ENCODE measurements around the gene DBF4.
A peak's percentile ranks its signal among the peaks of the same experiment; 100 is the strongest.
"Not testable (repeated sequence)": the region's sequence is repeated elsewhere in the genome, so short reads cannot be mapped to it uniquely, and the experiment has no call there.

The DBF4 gene

GRCh38 chr7:87876040-87876868 is at the start of gene DBF4, which contains the start of gene SLC25A40:
Gene DBF4, plus strand, starts transcription at chr7:87876493. Its CDS starts 240 bp downstream, at chr7:87876733.
Gene SLC25A40, minus strand, starts transcription at chr7:87876360. Its CDS starts 17,633 bp downstream, at chr7:87858727.
- H3K4me2 ChIP-seq (ENCODE audit: low read length), result peak within 1 kb of the TSS; percentile 84
- peaks cover 49% of the 10 kb centered on the region for H3K4me1 ChIP-seq (ENCODE audit: control insufficient read depth, low read length)
- peaks cover 10% of the 10 kb centered on the region; the same call in 1 of the 2 replicates for H3F3A ChIP-seq (ENCODE audit: control insufficient read depth, insufficient read depth)
- peak within 1 kb of the TSS; percentile 91 for H3K27ac ChIP-seq (ENCODE audit: low read depth, low read length)
- no peaks in the 10 kb centered on the region for H3K27me3 ChIP-seq (ENCODE audit: control insufficient read depth, low read length)
- H3K9me3 ChIP-seq (ENCODE audit: control insufficient read depth, insufficient read depth, low read length), result peaks cover 14% of the 10 kb centered on the region
- H3K4me3 ChIP-seq (ENCODE audit: low read length), result peak within 1 kb of the TSS; percentile 89
- no peaks in the 10 kb centered on the region for H3K9me2 ChIP-seq (replicated peaks; ENCODE audit: control insufficient read depth, low read length)
- H3K36me3 ChIP-seq (ENCODE audit: control insufficient read depth, low read length), result peaks cover 69% of the 10 kb centered on the region
- H4K20me1 ChIP-seq (ENCODE audit: control insufficient read depth, insufficient read depth, low read depth, low read length), result peaks cover 11% of the 10 kb centered on the region; the same call in 1 of the 2 replicates
- peaks cover 96% of the 10 kb centered on the region for H3K79me2 ChIP-seq (ENCODE audit: control insufficient read depth, low read length)
- TF ChIP-seq CTCF (IDR thresholded peaks at IDR 0.05; ENCODE audit: low read depth, low read length, poor library complexity, severe bottlenecking) (no peak), EZH2phosphoT487 (IDR thresholded peaks at IDR 0.05; ENCODE audit: borderline replicate concordance, low read length) (no peak)

GRCh38 chr7:87828383-87828782 is 47.9 kb upstream of the DBF4 start:
- not testable (repeated sequence) for H4K20me1 ChIP-seq (ENCODE audit: control insufficient read depth, insufficient read depth, low read depth, low read length); H3F3A ChIP-seq (ENCODE audit: control insufficient read depth, insufficient read depth)

GRCh38 chr7:87831097-87831496 is 45.2 kb upstream of the DBF4 start:
- TF ChIP-seq EZH2phosphoT487 (IDR thresholded peaks at IDR 0.05; ENCODE audit: borderline replicate concordance, low read length) (no peak), CTCF (IDR thresholded peaks at IDR 0.05; ENCODE audit: low read depth, low read length, poor library complexity, severe bottlenecking) (no peak)
- H3K27me3 ChIP-seq (ENCODE audit: control insufficient read depth, low read length), result no peaks in the 10 kb centered on the region
- no peaks in the 10 kb centered on the region for H3K4me1 ChIP-seq (ENCODE audit: control insufficient read depth, low read length)
- no peaks in the 10 kb centered on the region for H3K79me2 ChIP-seq (ENCODE audit: control insufficient read depth, low read length)
- H3K4me3 ChIP-seq (ENCODE audit: low read length), result no peak overlapping the region
- H3K9me3 ChIP-seq (ENCODE audit: control insufficient read depth, insufficient read depth, low read length), result peaks cover 7% of the 10 kb centered on the region; the same call in 1 of the 2 replicates
- H3K36me3 ChIP-seq (ENCODE audit: control insufficient read depth, low read length), result peaks cover 20% of the 10 kb centered on the region
- H4K20me1 ChIP-seq (ENCODE audit: control insufficient read depth, insufficient read depth, low read depth, low read length), result no peaks in the 10 kb centered on the region
- H3K9me2 ChIP-seq (replicated peaks; ENCODE audit: control insufficient read depth, low read length), result no peaks in the 10 kb centered on the region
- H3F3A ChIP-seq (ENCODE audit: control insufficient read depth, insufficient read depth), result 0 out of 2 replicates have a peak, but pooled peaks cover 3% of the 10 kb centered on the region
- no peak overlapping the region for H3K27ac ChIP-seq (ENCODE audit: low read depth, low read length)
- H3K4me2 ChIP-seq (ENCODE audit: low read length), result no peak overlapping the region

More at GRCh38 chr7:87828383-87828782, 47.9 kb upstream of the DBF4 start:
- not testable (repeated sequence) for H3K4me2 ChIP-seq (ENCODE audit: low read length); H3K79me2 ChIP-seq (ENCODE audit: control insufficient read depth, low read length); H3K4me1 ChIP-seq (ENCODE audit: control insufficient read depth, low read length); H3K27me3 ChIP-seq (ENCODE audit: control insufficient read depth, low read length); H3K4me3 ChIP-seq (ENCODE audit: low read length); H3K27ac ChIP-seq (ENCODE audit: low read depth, low read length); H3K9me2 ChIP-seq (replicated peaks; ENCODE audit: control insufficient read depth, low read length)
- H3K36me3 ChIP-seq (ENCODE audit: control insufficient read depth, low read length), result peaks cover 12% of the 10 kb centered on the region; the same call in 1 of the 2 replicates
- H3K9me3 ChIP-seq (ENCODE audit: control insufficient read depth, insufficient read depth, low read length), result peaks cover 23% of the 10 kb centered on the region; the same call in 1 of the 2 replicates

- H3K79me2 ChIP-seq (ENCODE audit: control insufficient read depth, low read length), result no peaks in the 10 kb centered on the region
- no peaks in the 10 kb centered on the region for H3K9me2 ChIP-seq (replicated peaks; ENCODE audit: control insufficient read depth, low read length)
- no peak overlapping the region for H3K4me2 ChIP-seq (ENCODE audit: low read length)
- H3K36me3 ChIP-seq (ENCODE audit: control insufficient read depth, low read length), result peaks cover 20% of the 10 kb centered on the region
- H3K27ac ChIP-seq (ENCODE audit: low read depth, low read length), result no peak overlapping the region
- H3K4me1 ChIP-seq (ENCODE audit: control insufficient read depth, low read length), result no peaks in the 10 kb centered on the region
- 0 out of 2 replicates have a peak, but pooled peaks cover 4% of the 10 kb centered on the region for H3F3A ChIP-seq (ENCODE audit: control insufficient read depth, insufficient read depth)
- no peaks in the 10 kb centered on the region for H3K27me3 ChIP-seq (ENCODE audit: control insufficient read depth, low read length)
- no peak overlapping the region for H3K4me3 ChIP-seq (ENCODE audit: low read length)
- H3K9me3 ChIP-seq (ENCODE audit: control insufficient read depth, insufficient read depth, low read length), result no peaks in the 10 kb centered on the region
- no peaks in the 10 kb centered on the region for H4K20me1 ChIP-seq (ENCODE audit: control insufficient read depth, insufficient read depth, low read depth, low read length)
- TF ChIP-seq EZH2phosphoT487 (IDR thresholded peaks at IDR 0.05; ENCODE audit: borderline replicate concordance, low read length) (no peak), CTCF (IDR thresholded peaks at IDR 0.05; ENCODE audit: low read depth, low read length, poor library complexity, severe bottlenecking) (no peak)
Measured at GRCh38 chr7:87833130-87833529, 43.2 kb upstream of the DBF4 start.

All from DOHH2 (cell line).